Measurements from ENCODE around the gene UBFD1. TPM values are rescaled to one million over a fixed set of nuclear protein-coding genes. Genes with fewer than 3 reads are reported as not detected.

The UBFD1 gene
- 104 and 106 TPM in 2 replicates for total RNA-seq (2021; fragmentation: NEBNext Ultra II Directional; extraction: Animal tissue kit (Norgen Biotek cat#: 25700))
- polyA plus RNA-seq (2011; rRNA removed), result 66.3 and 69.1 TPM in 2 replicates
- 73.9 TPM for polyA plus RNA-seq (2011; cell fraction: cytosol; rRNA removed)
- 49.1 TPM for polyA plus RNA-seq (2011; cell fraction: nucleus; rRNA removed)
- polyA plus RNA-seq (2012, experiment 1 of 2), result 40.6 to 53.7 TPM (median 50.5 TPM) in 4 replicates
- polyA plus RNA-seq (2012, experiment 2 of 2), result 21.5 TPM
- 34.2 TPM for polyA plus RNA-seq (2013, experiment 1 of 2)
- 32.3 TPM for polyA plus RNA-seq (2013, experiment 2 of 2)
- 66.8 and 68.8 TPM in 2 replicates for polyA minus RNA-seq (2011; rRNA and poly(A)+ RNA removed)
- polyA minus RNA-seq (2011; cell fraction: cytosol; rRNA and poly(A)+ RNA removed), result 36.6 TPM
- 64.1 TPM for polyA minus RNA-seq (2011; cell fraction: nucleus; rRNA and poly(A)+ RNA removed)
- long read RNA-seq, experiment 1, full-length matches to known transcripts, result 5 of 78 reads
- long read RNA-seq, experiment 1, partial matches to known transcripts, result 17 of 78 reads
- long read RNA-seq, experiment 1, other reads (novel, unspliced or antisense), result 56 of 78 reads
- long read RNA-seq, experiment 2, partial matches to known transcripts, result 0 of 5 reads
- long read RNA-seq, experiment 2, other reads (novel, unspliced or antisense), result 5 of 5 reads

DNA sequence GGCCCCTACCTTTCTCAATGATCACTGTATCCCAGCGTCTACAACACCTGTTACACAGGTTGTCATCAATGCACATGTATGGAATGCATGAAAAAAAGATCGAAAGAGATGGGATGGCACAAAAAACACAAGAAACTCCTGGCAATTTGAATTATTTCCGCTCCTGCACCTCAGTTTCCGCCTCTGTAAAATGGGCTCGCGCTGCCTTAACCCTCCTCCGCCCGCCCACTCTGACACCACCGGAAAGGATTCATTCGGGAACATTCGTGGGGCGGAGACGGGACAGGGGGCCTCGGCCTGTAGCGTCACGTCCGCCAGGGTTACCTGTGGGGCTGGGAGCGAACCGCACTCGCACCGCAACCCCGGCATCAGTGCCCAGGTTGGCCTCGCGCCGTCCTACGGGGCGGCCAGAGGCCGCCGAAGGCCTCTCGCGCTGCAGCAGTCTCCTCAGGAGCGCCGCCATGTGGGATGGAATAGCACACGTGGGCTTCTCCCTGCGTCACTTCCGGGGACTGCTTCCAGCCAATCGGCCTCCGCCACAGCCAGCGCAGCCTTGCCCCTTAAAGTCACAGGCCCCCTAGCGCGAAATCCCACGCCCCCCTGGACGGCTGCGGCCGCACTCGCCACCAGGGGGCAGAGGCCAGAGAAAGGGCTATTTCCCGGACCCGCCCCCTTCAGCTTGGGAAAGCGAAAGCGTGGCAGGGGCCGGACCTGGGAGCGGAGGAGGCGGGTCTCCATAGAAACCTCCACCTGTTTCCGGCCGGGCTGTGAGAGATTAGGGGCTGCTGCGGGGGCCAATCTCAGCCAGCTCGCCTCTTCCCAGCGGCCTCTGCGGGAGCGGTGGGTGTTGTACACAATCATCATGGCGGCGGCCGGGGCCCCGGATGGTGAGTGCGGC, at the start of gene UBFD1, which contains the start of gene EARS2:
Gene UBFD1 (plus strand): TSS at position 847 of the 898 bp plus-strand sequence. CDS start 16 bp downstream, at position 863.
Gene EARS2 (minus strand): TSS at position 470 of the 898 bp plus-strand sequence. CDS start 7 bp downstream, at position 463.
- no peak for FAIRE-seq
- CTCF ChIA-PET (ENCODE audit: partially characterized antibody), result interaction anchor here (0.9 to 4.1 kb wide), 5 partner anchors 17 to 121 kb away, joined by 3 to 17 read pairs (median 3); partner anchors contain the start of gene NDUFAB1
- TF ChIP-seq EZH2 (IDR thresholded peaks at IDR 0.05; ENCODE audit: low read depth, low read length, severe bottlenecking) (no peak), SRF (IDR thresholded peaks at IDR 0.05; ENCODE audit: low read depth, low read length) (no peak), RFX5 (IDR thresholded peaks at IDR 0.05; ENCODE audit: borderline replicate concordance, low read depth, low read length) (0 out of 2 replicates have a peak, but pooled peaks have one; percentile 11), SUZ12 (IDR thresholded peaks at IDR 0.05; ENCODE audit: low read length) (no peak), BACH1 (IDR thresholded peaks at IDR 0.05; ENCODE audit: low read length) (peak; percentile 51; the same call in 1 of the 2 replicates)
- TF ChIP-seq, protein P1, sequence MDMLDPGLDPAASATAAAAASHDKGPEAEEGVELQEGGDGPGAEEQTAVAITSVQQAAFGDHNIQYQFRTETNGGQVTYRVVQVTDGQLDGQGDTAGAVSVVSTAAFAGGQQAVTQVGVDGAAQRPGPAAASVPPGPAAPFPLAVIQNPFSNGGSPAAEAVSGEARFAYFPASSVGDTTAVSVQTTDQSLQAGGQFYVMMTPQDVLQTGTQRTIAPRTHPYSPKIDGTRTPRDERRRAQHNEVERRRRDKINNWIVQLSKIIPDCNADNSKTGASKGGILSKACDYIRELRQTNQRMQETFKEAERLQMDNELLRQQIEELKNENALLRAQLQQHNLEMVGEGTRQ (IDR thresholded peaks at IDR 0.05; ENCODE audit: low read length), result peak; percentile 85

More for the DNA sequence above, at the start of gene UBFD1, which contains the start of gene EARS2:
- Histone ChIP-seq H2AK5ac (ENCODE audit: low read depth, low read length) (no peak within 1 kb of the TSS), H3K4me1 (replicated peaks in 1 of 4; ENCODE audit: control insufficient read depth in 3 of 4, insufficient read depth in 4 of 4, low read length in 3 of 4) (no peaks in the 10 kb centered on the region; a peak in 1 of 7 replicates), H3K56ac (replicated peaks; ENCODE audit: insufficient read length, low read depth, low read length) (peak within 1 kb of the TSS; percentile 66), H2BK5ac (ENCODE audit: low read depth, low read length) (peak within 1 kb of the TSS; percentile 62; the same call in 1 of the 2 replicates), H4K8ac (ENCODE audit: extremely low read depth, insufficient read depth, low read length) (peak within 1 kb of the TSS; percentile 83; the same call in 1 of the 2 replicates), H3K23me2 (ENCODE audit: low read depth, low read length) (no peaks in the 10 kb centered on the region), H2AFZ (ENCODE audit: low read length) (no peak within 1 kb of the TSS), H4K20me1 (replicated peaks in 1 of 2; ENCODE audit: control insufficient read depth in 1 of 2, insufficient read depth in 2 of 2, low read length in 2 of 2) (peaks cover 3 to 4% of the 10 kb centered on the region in 2 experiments), H2BK15ac (ENCODE audit: low read length) (no peak within 1 kb of the TSS), H3K36me3 (ENCODE audit: control insufficient read depth in 2 of 4, insufficient read depth in 4 of 4, low read length in 3 of 4) (peaks cover 11 to 37% (median 32%) of the 10 kb centered on the region in 4 experiments), H3K4me2 (ENCODE audit: insufficient read depth in 1 of 2, low read depth in 2 of 2, low read length in 2 of 2) (peak within 1 kb of the TSS; percentile 61 to 90), H3K27me3 (replicated peaks in 1 of 4; ENCODE audit: control insufficient read depth in 3 of 4, extremely low read depth in 1 of 4, insufficient read depth in 3 of 4, low read length in 3 of 4) (no peaks in the 10 kb centered on the region), H3K4ac (replicated peaks; ENCODE audit: insufficient read length, low read depth, low read length) (no peak within 1 kb of the TSS), H3K79me1 (ENCODE audit: low read depth, low read length) (no peaks in the 10 kb centered on the region; the same call in 1 of the 2 replicates), H3K79me2 (ENCODE audit: control insufficient read depth in 1 of 2, insufficient read depth in 2 of 2, low read length in 2 of 2) (peaks cover 0 to 62% of the 10 kb centered on the region in 2 experiments), H3K14ac (ENCODE audit: insufficient read length) (no peak within 1 kb of the TSS), H3K18ac (ENCODE audit: extremely low read depth, low read length) (peak within 1 kb of the TSS; percentile 66), H2BK120ac (replicated peaks; ENCODE audit: low read depth, low read length) (no peak within 1 kb of the TSS), H4K91ac (replicated peaks; ENCODE audit: insufficient read length, low read length) (no peak within 1 kb of the TSS), H3K9me3 (ENCODE audit: insufficient read depth in 2 of 2, low read depth in 1 of 2, low read length in 1 of 2) (no peaks in the 10 kb centered on the region), H2BK20ac (ENCODE audit: low read length) (no peak within 1 kb of the TSS), H3K4me3 (ENCODE audit: extremely low read depth in 1 of 4, insufficient read depth in 2 of 4, low read depth in 3 of 4, low read length in 4 of 4) (peak within 1 kb of the TSS; percentile 44 to 90 (median 82)), H4K5ac (ENCODE audit: insufficient read length, low read depth, low read length) (peak within 1 kb of the TSS; percentile 30), H3K23ac (ENCODE audit: insufficient read length) (no peak within 1 kb of the TSS), H2BK12ac (ENCODE audit: low read depth, low read length) (no peak within 1 kb of the TSS), H3K9ac (replicated peaks in 1 of 4; ENCODE audit: extremely low read depth in 1 of 4, low read depth in 3 of 4, low read length in 3 of 4) (peak within 1 kb of the TSS; percentile 74 to 100 (median 93)), H3K27ac (ENCODE audit: low read depth, low read length) (peak within 1 kb of the TSS; percentile 93)
- DNase-seq (ENCODE audit: low read depth in 1 of 2, low spot score in 2 of 2), result peak; percentile 96 to 100
- POLR2A ChIA-PET (ENCODE audit: partially characterized antibody), result interaction anchor here (0.6 to 4.1 kb wide), 21 partner anchors 8 to 355 kb away, joined by 3 to 38 read pairs (median 4); partner anchors contain the start of genes COG7, DCTN5, NDUFAB1 and PALB2
- 5% methylated on average over 54 of the region's 65 CpGs; no CpG with 5 or more reads in 1 of the 2 experiments for WGBS, 2 experiments (ENCODE audit: extremely low coverage in 1 of 2, insufficient coverage in 1 of 2, insufficient read length in 1 of 2, insufficient replicate concordance in 2 of 2, low coverage in 1 of 2, low lambda C conversion rate in 2 of 2, missing lambda C conversion rate in 1 of 2)

All from H1 (cell line).